ENCODE data around the gene USP20. TPM values are rescaled to one million over a fixed set of nuclear protein-coding genes. Genes with fewer than 3 reads are reported as not detected.

USP20 gene
- total RNA-seq, 1 donor from 2014 or later = 35.9 TPM

DNA sequence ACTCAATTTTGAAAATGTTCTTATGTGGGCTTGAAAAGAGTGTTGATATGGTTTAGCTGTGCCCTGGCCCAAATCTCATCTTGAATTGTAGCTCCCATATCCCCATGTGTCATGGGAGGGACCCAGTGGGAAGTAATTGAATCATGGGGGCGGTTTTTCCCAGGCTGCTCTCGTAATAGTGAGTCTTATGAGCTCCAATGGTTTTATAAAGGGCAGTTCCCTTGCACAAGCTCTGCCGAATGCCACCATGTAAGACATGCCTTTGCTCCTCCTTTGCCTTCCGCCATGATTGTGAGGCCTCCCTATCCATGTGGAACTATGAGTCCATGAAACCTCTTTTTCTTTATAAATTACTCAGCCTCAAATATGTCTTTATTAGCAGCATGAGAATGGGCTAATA, 71.0 kb downstream of the USP20 start:
- TF ChIP-seq, protein P1, sequence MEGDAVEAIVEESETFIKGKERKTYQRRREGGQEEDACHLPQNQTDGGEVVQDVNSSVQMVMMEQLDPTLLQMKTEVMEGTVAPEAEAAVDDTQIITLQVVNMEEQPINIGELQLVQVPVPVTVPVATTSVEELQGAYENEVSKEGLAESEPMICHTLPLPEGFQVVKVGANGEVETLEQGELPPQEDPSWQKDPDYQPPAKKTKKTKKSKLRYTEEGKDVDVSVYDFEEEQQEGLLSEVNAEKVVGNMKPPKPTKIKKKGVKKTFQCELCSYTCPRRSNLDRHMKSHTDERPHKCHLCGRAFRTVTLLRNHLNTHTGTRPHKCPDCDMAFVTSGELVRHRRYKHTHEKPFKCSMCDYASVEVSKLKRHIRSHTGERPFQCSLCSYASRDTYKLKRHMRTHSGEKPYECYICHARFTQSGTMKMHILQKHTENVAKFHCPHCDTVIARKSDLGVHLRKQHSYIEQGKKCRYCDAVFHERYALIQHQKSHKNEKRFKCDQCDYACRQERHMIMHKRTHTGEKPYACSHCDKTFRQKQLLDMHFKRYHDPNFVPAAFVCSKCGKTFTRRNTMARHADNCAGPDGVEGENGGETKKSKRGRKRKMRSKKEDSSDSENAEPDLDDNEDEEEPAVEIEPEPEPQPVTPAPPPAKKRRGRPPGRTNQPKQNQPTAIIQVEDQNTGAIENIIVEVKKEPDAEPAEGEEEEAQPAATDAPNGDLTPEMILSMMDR (conservative IDR thresholded peaks at IDR 0.05) = no peak
- no peaks in the 10 kb centered on the region for H3K9me3 Mint-ChIP-seq
- H3K36me3 Mint-ChIP-seq (ENCODE audit: low read depth) = peaks cover 25% of the 10 kb centered on the region
- no peak for DNase-seq (ENCODE audit: low read depth, low spot score)
- H3K4me3 Mint-ChIP-seq = no peak overlapping the region
- H3K4me1 Mint-ChIP-seq = no peaks in the 10 kb centered on the region
- no peak overlapping the region for H3K27ac Mint-ChIP-seq (ENCODE audit: unreplicated experiment)
- H3K27me3 Mint-ChIP-seq (ENCODE audit: low read depth) = no peaks in the 10 kb centered on the region

DNA sequence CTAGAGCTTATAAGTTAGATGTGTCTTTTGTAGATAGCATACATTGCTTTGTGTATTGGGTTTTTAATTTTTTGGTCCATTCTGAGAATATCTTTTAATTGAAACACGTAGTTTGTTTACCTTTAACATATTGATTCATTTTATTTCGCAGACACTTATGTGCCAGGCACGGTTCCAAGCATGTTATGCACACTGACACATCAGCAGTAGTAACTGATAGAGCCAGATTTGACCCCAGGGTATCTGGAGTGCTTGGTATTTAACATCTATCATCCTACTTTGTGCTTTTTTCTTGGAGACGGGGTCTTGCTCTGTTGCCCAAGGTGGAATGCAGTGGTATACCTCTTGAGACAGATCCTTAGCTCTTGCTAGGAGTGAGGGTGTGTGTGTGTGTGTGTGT, 71.9 kb downstream of the USP20 start:
- Mint-ChIP-seq H3K36me3 (ENCODE audit: low read depth) (peaks cover 25% of the 10 kb centered on the region), H3K27me3 (ENCODE audit: low read depth) (no peaks in the 10 kb centered on the region), H3K4me3 (no peak overlapping the region), H3K4me1 (no peaks in the 10 kb centered on the region), H3K27ac (ENCODE audit: unreplicated experiment) (no peak overlapping the region), H3K9me3 (no peaks in the 10 kb centered on the region)
- TF ChIP-seq, protein P1 (conservative IDR thresholded peaks at IDR 0.05) = no peak
- DNase-seq (ENCODE audit: low read depth, low spot score) = no peak

DNA sequence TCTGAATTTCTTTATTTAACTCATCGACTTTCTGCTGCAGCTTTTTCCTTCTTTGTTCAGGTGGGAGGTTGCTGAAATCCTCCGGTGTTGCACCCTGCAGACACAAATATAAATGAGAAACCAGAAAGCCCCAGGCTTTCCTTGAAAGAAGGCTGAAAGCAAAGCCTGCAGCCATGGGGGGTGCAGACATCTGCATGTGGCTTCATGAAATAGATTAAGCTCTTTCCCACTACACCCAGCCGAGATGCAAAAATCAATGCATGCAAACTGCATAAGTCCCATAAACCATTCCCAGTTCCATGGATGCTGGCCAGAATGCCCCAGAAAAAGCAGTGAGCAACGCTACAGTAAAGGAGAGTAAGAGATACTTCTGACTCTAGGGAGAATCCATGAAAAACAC, 73.6 kb downstream of the USP20 start:
- Mint-ChIP-seq H3K4me3 (no peak overlapping the region), H3K36me3 (ENCODE audit: low read depth) (peaks cover 25% of the 10 kb centered on the region), H3K4me1 (no peaks in the 10 kb centered on the region), H3K9me3 (no peaks in the 10 kb centered on the region), H3K27ac (ENCODE audit: unreplicated experiment) (no peak overlapping the region), H3K27me3 (ENCODE audit: low read depth) (no peaks in the 10 kb centered on the region)
- TF ChIP-seq, protein P1 (conservative IDR thresholded peaks at IDR 0.05) = no peak
- DNase-seq (ENCODE audit: low read depth, low spot score) = no peak

DNA sequence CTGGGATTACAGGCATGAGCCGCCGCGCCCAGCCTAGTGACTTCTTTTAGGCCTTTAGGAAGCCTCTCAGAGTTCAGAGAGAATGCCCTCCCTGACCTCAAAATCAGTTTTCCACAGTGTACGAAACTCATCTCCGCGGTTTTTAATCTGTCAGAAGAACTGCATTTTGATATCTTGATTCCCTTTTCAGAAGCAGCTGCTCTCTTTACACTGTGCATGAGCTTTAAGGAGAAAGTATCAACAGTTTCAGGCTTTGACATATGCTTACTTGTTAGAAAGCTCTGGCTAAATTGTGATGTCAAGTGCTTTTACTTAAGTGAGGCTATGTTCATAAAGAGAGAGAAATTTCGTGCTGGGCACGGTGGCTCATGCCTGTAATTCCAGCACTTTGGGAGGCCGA, 74.6 kb downstream of the USP20 start:
- no peak overlapping the region for H3K4me3 Mint-ChIP-seq
- no peak for DNase-seq (ENCODE audit: low read depth, low spot score)
- no peak overlapping the region for H3K27ac Mint-ChIP-seq (ENCODE audit: unreplicated experiment)
- H3K9me3 Mint-ChIP-seq = no peaks in the 10 kb centered on the region
- no peaks in the 10 kb centered on the region for H3K27me3 Mint-ChIP-seq (ENCODE audit: low read depth)
- TF ChIP-seq, protein P1 (conservative IDR thresholded peaks at IDR 0.05) = no peak
- H3K4me1 Mint-ChIP-seq = no peaks in the 10 kb centered on the region
- H3K36me3 Mint-ChIP-seq (ENCODE audit: low read depth) = peaks cover 21% of the 10 kb centered on the region

DNA sequence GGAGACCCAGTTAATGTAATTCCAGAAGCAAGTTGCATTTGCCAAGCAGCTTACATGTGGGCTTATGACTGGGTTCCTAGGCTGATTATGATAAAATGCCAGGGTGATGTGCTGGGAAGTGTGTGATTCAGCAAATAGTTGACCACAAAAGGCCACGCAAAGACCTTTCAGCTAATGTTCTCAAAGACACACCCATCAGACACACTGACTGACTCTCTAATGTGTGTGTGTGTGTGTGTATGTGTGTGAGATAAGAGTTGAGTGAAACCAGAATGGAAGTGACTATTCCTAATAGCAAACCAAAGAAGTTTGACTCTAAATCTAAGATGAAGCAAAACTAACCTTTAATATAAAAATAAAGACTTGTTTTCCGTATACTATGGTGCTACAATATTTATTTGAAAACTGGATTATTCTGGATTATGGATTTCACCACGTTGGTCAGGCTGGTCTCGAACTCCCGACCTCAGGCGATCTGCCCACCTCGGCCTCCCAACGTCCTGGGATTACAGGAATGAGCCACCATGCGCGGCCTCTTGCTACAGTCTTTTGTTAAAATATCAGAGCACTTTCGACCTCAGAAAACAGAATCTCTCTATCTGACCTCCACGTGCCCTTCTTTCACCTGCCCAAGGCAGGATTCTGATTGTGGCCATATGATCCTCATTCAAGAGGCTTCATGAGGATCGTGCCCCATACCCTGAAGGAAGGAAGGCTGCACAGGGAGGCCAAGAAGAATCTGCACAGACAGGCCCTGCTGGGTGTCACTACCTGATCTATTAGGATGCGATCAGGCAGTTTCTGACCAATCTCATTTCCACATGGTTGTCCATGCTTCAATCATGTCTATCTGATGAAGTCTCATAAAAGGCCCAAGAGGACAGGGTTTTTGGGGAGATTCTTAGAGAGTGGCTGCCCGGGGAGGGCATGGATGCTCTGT, 75.6 kb downstream of the USP20 start:
- DNase-seq (ENCODE audit: low read depth, low spot score) = no peak
- H3K36me3 Mint-ChIP-seq (ENCODE audit: low read depth) = peaks cover 16% of the 10 kb centered on the region
- H3K4me3 Mint-ChIP-seq = no peak overlapping the region
- no peaks in the 10 kb centered on the region for H3K9me3 Mint-ChIP-seq
- H3K27ac Mint-ChIP-seq (ENCODE audit: unreplicated experiment) = no peak overlapping the region
- TF ChIP-seq, protein P1 (conservative IDR thresholded peaks at IDR 0.05) = no peak
- H3K4me1 Mint-ChIP-seq = no peaks in the 10 kb centered on the region
- no peaks in the 10 kb centered on the region for H3K27me3 Mint-ChIP-seq (ENCODE audit: low read depth)

All from neural crest cell (in vitro differentiated cells).